Stomach smooth muscle (tissue), 2 donors: ENCODE results near the gene VPS45.
"Not testable (repeated sequence)": the region's sequence is repeated elsewhere in the genome, so short reads cannot be mapped to it uniquely, and the experiment has no call there.

Source experiments
- H3K27ac ChIP-seq: one replicate; pipeline ENCODE4 v1.7.0; 2013; ENCODE audit warnings: mild to moderate bottlenecking, low read length, inconsistent platforms
- H3K27me3 ChIP-seq, 2 donors: one replicate each; pipeline ENCODE4 v1.7.0; 2013; ENCODE audit warnings: low read length in 2 of 2; ENCODE audit not compliant: insufficient read depth in 2 of 2, control insufficient read depth in 1 of 2
- H3K36me3 ChIP-seq, 2 donors: one replicate each; pipeline ENCODE4 v1.7.0; 2013; ENCODE audit warnings: low read length in 2 of 2; ENCODE audit not compliant: control insufficient read depth in 2 of 2, insufficient read depth in 2 of 2
- H3K4me1 ChIP-seq: one replicate; pipeline ENCODE4 v1.7.0; 2013; ENCODE audit warnings: low read length; ENCODE audit not compliant: control insufficient read depth, insufficient read depth
- H3K4me3 ChIP-seq, 2 donors: one replicate each; pipeline ENCODE4 v1.7.0; 2013; ENCODE audit warnings: low read length in 2 of 2
- H3K9ac ChIP-seq, 2 donors: one replicate each; pipeline ENCODE4 v1.7.0; 2013; ENCODE audit warnings: low read length in 2 of 2, mild to moderate bottlenecking in 1 of 2
- H3K9me3 ChIP-seq, 2 donors: one replicate each; pipeline ENCODE4 v1.7.0; 2013; ENCODE audit warnings: low read length in 2 of 2; ENCODE audit not compliant: control insufficient read depth in 2 of 2
- donor health status: healthy.
- donor health status: Pancreatic carcinoma.

The VPS45 gene

GRCh38 chr1:150067184-150068108, at the start of gene VPS45:
VPS45 (plus strand) TSS chr1:150067776; CDS start chr1:150067858, 82 bp downstream.
- Histone ChIP-seq H3K27me3 (no peaks in the 10 kb centered on the region), H3K9ac (peak within 1 kb of the TSS; percentile 91 to 96), H3K27ac (peak within 1 kb of the TSS; percentile 98), H3K4me1 (peaks cover 4% of the 10 kb centered on the region), H3K9me3 (no peaks in the 10 kb centered on the region), H3K36me3 (peaks cover 4 to 6% of the 10 kb centered on the region in 2 donors), H3K4me3 (peak within 1 kb of the TSS; percentile 90 to 95)

- Histone ChIP-seq H3K9ac (no peak overlapping the region), H3K27ac (no peak overlapping the region), H3K4me3 (no peak overlapping the region), H3K9me3 (no peaks in the 10 kb centered on the region), H3K4me1 (no peaks in the 10 kb centered on the region), H3K36me3 (no peaks in the 10 kb centered on the region), H3K27me3 (no peaks in the 10 kb centered on the region)
These were observed 49.4 kb upstream of the VPS45 start for GRCh38 chr1:150018165-150018564.

GRCh38 chr1:150020711-150021110, 46.9 kb upstream of the VPS45 start:
- Histone ChIP-seq H3K27me3 (no peaks in the 10 kb centered on the region), H3K27ac (no peak overlapping the region), H3K9me3 (no peaks in the 10 kb centered on the region), H3K36me3 (no peaks in the 10 kb centered on the region), H3K4me1 (no peaks in the 10 kb centered on the region), H3K4me3 (no peak overlapping the region), H3K9ac (no peak overlapping the region)

- Histone ChIP-seq H3K9me3 (no peaks in the 10 kb centered on the region), H3K27ac (no peak overlapping the region), H3K27me3 (no peaks in the 10 kb centered on the region), H3K36me3 (no peaks in the 10 kb centered on the region), H3K4me3 (no peak overlapping the region), H3K4me1 (no peaks in the 10 kb centered on the region), H3K9ac (no peak overlapping the region)
These were observed 46.3 kb upstream of the VPS45 start for GRCh38 chr1:150021191-150021694.

GRCh38 chr1:150022357-150022756, 45.2 kb upstream of the VPS45 start:
- no peaks in the 10 kb centered on the region for H3K4me1 ChIP-seq
- H3K27ac ChIP-seq: no peak overlapping the region
- H3K9ac ChIP-seq: no peak overlapping the region
- H3K9me3 ChIP-seq: no peaks in the 10 kb centered on the region
- no peaks in the 10 kb centered on the region for H3K36me3 ChIP-seq
- no peaks in the 10 kb centered on the region for H3K27me3 ChIP-seq
- H3K4me3 ChIP-seq: no peak overlapping the region

- no peak overlapping the region for H3K4me3 ChIP-seq
- H3K4me1 ChIP-seq: no peaks in the 10 kb centered on the region
- H3K9me3 ChIP-seq: no peaks in the 10 kb centered on the region
- no peaks in the 10 kb centered on the region for H3K27me3 ChIP-seq
- no peak overlapping the region for H3K9ac ChIP-seq
- H3K36me3 ChIP-seq: no peaks in the 10 kb centered on the region
- H3K27ac ChIP-seq: no peak overlapping the region
These were observed 43.4 kb upstream of the VPS45 start for GRCh38 chr1:150024156-150024555.

GRCh38 chr1:150028322-150028721, 39.3 kb upstream of the VPS45 start:
- Histone ChIP-seq H3K36me3 (no peaks in the 10 kb centered on the region), H3K27me3 (no peaks in the 10 kb centered on the region)

GRCh38 chr1:150034336-150034735, 33.2 kb upstream of the VPS45 start:
- Histone ChIP-seq H3K9me3 (no peaks in the 10 kb centered on the region), H3K9ac (no peak overlapping the region), H3K27ac (no peak overlapping the region), H3K4me3 (no peak overlapping the region), H3K27me3 (no peaks in the 10 kb centered on the region), H3K4me1 (no peaks in the 10 kb centered on the region), H3K36me3 (no peaks in the 10 kb centered on the region)

More at GRCh38 chr1:150028322-150028721, 39.3 kb upstream of the VPS45 start:
- Histone ChIP-seq H3K9me3 (no peaks in the 10 kb centered on the region), H3K4me1 (no peaks in the 10 kb centered on the region), H3K9ac (no peak overlapping the region), H3K4me3 (no peak overlapping the region), H3K27ac (no peak overlapping the region)

- Histone ChIP-seq H3K27ac (no peak overlapping the region), H3K9me3 (no peaks in the 10 kb centered on the region), H3K27me3 (no peaks in the 10 kb centered on the region), H3K4me1 (no peaks in the 10 kb centered on the region), H3K4me3 (no peak overlapping the region), H3K36me3 (no peaks in the 10 kb centered on the region), H3K9ac (no peak overlapping the region)
These were observed 17.6 kb upstream of the VPS45 start for GRCh38 chr1:150049926-150050325.

GRCh38 chr1:150051089-150051373, 16.5 kb upstream of the VPS45 start:
- no peaks in the 10 kb centered on the region for H3K4me1 ChIP-seq
- H3K36me3 ChIP-seq: no peaks in the 10 kb centered on the region
- no peak overlapping the region for H3K27ac ChIP-seq
- H3K9ac ChIP-seq: no peak overlapping the region
- no peak overlapping the region for H3K4me3 ChIP-seq
- H3K9me3 ChIP-seq: no peaks in the 10 kb centered on the region
- H3K27me3 ChIP-seq: no peaks in the 10 kb centered on the region

GRCh38 chr1:150051905-150052412, 15.6 kb upstream of the VPS45 start:
- H3K4me1 ChIP-seq, H3K27me3 ChIP-seq, H3K9ac ChIP-seq, H3K36me3 ChIP-seq, H3K27ac ChIP-seq, H3K9me3 ChIP-seq, H3K4me3 ChIP-seq: not testable (repeated sequence)
